HFFc6 (cell line): ENCODE data around the gene DISC1. TPM values are rescaled to one million over a fixed set of nuclear protein-coding genes. Genes with fewer than 3 reads are reported as not detected.

ENCODE experiments used
- DNase-seq: peaks from one replicate; pipeline ENCODE4 v3.0.0-alpha.2; 2018
- H3K27ac Mint-ChIP-seq: 2 replicates; pipeline ENCODE4 v1.8.0; 2020; ENCODE audit warnings: mild to moderate bottlenecking, mixed read lengths
- H3K27me3 Mint-ChIP-seq: 2 replicates; pipeline ENCODE4 v1.8.0; 2021; ENCODE audit warnings: mild to moderate bottlenecking, moderate library complexity, mixed read lengths; ENCODE audit not compliant: insufficient read depth
- H3K36me3 Mint-ChIP-seq: 2 replicates; pipeline ENCODE4 v1.8.0; 2021; ENCODE audit warnings: low read depth, mixed read lengths
- H3K4me1 Mint-ChIP-seq: 2 replicates; pipeline ENCODE4 v1.8.0; 2020; ENCODE audit warnings: low read depth, mixed read lengths
- H3K4me3 Mint-ChIP-seq: 2 replicates; pipeline ENCODE4 v1.8.0; 2020; ENCODE audit warnings: mild to moderate bottlenecking, moderate library complexity, mixed read lengths
- H3K9me3 Mint-ChIP-seq: 2 replicates; pipeline ENCODE4 v1.8.0; 2020; ENCODE audit warnings: mild to moderate bottlenecking, mixed read lengths
- total RNA-seq, 6 experiments: library from RNA; stranded (reverse); fragmentation: NEBNext Ultra II Directional; extraction: Animal tissue kit (Norgen Biotek cat#: 25700); gene quantifications; 2 replicates in 1 of 6; 3 replicates in 5 of 6; pipeline ENCODE4 v1.2.3, GENCODE V29; 2021
- TF ChIP-seq, protein P1 (sequence below): fragments of 200-600 bp; sonication (generic); IDR thresholded peaks from 2 replicates; pipeline ENCODE4 v1.5.0; 2021; ENCODE audit warnings: antibody characterized with exemption, mild to moderate bottlenecking

The DISC1 gene
- total RNA-seq, 6 experiments from 2014 or later, result 1.3 to 4.3 (median 1.9) TPM

DNA sequence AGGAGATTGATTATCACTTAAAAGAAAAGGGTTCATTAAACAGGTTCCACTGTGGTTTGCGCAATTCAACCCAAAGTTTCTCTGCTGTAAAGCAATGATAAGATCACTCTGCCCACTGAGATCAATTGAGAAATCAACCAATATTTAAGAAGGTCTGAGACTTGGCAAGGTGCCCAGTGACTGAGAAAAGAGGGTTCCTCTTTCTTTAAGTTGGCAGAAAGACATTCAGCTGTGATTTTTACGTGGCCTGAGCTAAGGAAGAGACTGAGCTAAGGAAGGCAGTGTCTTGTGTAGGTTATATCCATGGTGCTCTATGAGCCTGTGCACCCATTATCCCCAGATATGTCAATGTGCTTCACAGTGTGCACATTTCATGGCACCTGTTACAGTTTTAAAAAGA is 344.1 kb downstream of the DISC1 start:
- no peak overlapping the region for H3K4me3 Mint-ChIP-seq
- no peak overlapping the region for H3K27ac Mint-ChIP-seq
- peaks cover 19% of the 10 kb centered on the region for H3K9me3 Mint-ChIP-seq
- DNase-seq, result no peak
- TF ChIP-seq, protein P1, sequence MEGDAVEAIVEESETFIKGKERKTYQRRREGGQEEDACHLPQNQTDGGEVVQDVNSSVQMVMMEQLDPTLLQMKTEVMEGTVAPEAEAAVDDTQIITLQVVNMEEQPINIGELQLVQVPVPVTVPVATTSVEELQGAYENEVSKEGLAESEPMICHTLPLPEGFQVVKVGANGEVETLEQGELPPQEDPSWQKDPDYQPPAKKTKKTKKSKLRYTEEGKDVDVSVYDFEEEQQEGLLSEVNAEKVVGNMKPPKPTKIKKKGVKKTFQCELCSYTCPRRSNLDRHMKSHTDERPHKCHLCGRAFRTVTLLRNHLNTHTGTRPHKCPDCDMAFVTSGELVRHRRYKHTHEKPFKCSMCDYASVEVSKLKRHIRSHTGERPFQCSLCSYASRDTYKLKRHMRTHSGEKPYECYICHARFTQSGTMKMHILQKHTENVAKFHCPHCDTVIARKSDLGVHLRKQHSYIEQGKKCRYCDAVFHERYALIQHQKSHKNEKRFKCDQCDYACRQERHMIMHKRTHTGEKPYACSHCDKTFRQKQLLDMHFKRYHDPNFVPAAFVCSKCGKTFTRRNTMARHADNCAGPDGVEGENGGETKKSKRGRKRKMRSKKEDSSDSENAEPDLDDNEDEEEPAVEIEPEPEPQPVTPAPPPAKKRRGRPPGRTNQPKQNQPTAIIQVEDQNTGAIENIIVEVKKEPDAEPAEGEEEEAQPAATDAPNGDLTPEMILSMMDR, result no peak
- no peaks in the 10 kb centered on the region; the same call in 1 of the 2 replicates for H3K36me3 Mint-ChIP-seq
- H3K27me3 Mint-ChIP-seq, result no peaks in the 10 kb centered on the region
- H3K4me1 Mint-ChIP-seq, result no peaks in the 10 kb centered on the region

DNA sequence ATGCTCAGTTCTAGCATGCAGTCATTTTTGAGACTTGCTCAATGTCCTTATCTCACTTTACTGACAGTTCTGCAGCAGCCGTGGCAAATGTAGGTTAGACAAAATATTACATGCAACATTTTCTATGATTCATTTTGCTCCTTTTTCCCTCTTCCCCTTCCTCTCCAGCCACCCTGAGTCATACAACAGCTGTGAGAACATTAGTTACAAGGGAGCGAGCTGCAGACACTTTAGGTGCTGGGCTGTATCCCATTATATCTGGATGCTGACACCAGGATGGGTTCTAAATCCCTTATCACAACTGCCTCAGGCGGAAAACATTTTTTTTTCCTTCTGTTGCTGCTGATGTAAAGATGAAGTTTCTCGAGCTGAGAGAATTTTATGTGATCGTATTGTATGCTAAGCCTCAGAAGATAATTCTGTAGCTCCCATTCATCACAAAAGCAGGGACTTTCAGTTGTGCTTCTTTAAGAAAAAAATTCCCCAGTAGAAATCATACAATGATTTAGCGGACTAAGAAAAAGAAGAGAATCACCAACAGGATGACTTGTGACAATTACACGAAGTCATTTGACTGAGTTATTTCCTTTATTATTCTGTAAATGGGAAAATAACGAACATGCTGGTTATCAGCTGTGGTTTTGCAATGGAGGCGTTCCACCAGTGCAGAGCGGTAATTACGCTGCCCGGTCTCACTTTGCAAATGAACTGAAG is 345.0 kb downstream of the DISC1 start:
- Mint-ChIP-seq H3K36me3 (no peaks in the 10 kb centered on the region; the same call in 1 of the 2 replicates), H3K27ac (no peak overlapping the region), H3K27me3 (no peaks in the 10 kb centered on the region), H3K9me3 (peaks cover 21% of the 10 kb centered on the region), H3K4me1 (no peaks in the 10 kb centered on the region), H3K4me3 (no peak overlapping the region)
- TF ChIP-seq, protein P1, result no peak
- DNase-seq, result no peak

DNA sequence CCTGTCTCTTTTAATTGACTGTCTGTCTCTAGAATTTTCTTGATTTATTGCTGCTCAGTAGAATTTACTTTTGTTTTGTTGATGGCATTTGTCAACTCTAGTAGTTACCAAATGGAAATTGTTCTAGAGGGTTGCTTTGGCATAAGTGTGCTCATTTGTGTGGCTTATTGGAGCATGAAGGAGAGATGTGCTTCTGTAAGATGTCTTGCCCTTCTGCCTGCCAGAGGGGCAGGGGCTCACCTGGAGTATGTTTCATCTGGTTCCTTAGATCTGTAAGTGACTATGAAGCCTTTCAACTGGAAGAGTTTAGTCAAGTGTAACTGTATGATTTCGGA is 345.5 kb downstream of the DISC1 start:
- no peaks in the 10 kb centered on the region for H3K4me1 Mint-ChIP-seq

DNA sequence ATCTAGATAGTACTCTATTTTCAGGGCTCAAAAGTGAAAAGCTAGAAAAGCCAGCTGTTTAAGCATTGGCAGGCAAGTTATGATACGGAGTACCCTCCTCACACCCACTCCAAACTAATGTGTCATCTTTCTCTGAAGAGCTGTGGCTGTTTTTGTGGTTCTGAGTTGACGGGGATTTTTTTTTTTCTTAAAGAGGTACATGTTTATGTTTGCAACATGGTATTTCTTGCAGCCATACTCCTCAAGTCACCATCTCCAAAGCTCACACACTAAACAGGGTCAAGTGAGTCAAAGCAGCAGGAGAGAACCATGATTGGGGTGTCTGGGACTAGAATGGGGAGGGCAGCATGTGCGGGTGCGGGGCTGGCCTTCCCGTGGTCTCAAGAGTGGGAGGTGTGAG is 347.2 kb downstream of the DISC1 start:
- DNase-seq, result no peak
- no peaks in the 10 kb centered on the region; the same call in 1 of the 2 replicates for H3K27me3 Mint-ChIP-seq
- H3K27ac Mint-ChIP-seq, result no peak overlapping the region
- H3K36me3 Mint-ChIP-seq, result no peaks in the 10 kb centered on the region; the same call in 1 of the 2 replicates
- TF ChIP-seq, protein P1, result no peak
- H3K4me1 Mint-ChIP-seq, result no peaks in the 10 kb centered on the region
- H3K4me3 Mint-ChIP-seq, result no peak overlapping the region
- H3K9me3 Mint-ChIP-seq, result peaks cover 29% of the 10 kb centered on the region

More for the DNA sequence above, 345.5 kb downstream of the DISC1 start:
- Mint-ChIP-seq H3K4me3 (no peak overlapping the region), H3K36me3 (no peaks in the 10 kb centered on the region; the same call in 1 of the 2 replicates), H3K27ac (no peak overlapping the region), H3K9me3 (peaks cover 24% of the 10 kb centered on the region), H3K27me3 (no peaks in the 10 kb centered on the region)
- DNase-seq, result no peak
- TF ChIP-seq, protein P1, result no peak

DNA sequence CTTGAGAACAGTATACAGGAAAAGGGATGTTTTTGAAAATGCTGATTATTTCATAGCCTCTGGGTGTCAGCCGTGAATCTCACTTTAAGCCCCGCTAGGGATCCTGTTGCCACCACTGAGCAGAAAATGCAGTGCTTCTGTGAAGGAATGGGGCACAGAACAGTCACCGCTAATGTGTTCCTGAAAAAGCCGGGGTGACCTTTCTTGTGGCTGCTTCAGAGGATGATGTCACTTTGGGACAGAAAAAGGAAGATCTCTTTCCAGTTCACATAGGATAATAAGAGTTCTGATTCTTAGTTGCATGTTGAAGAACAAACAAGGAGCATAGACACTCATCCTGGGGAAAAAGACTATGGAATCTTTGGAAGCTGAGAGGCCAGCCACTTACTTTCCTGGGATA is 349.6 kb downstream of the DISC1 start:
- H3K27ac Mint-ChIP-seq, result no peak overlapping the region
- no peak for DNase-seq
- TF ChIP-seq, protein P1, result no peak
- H3K4me1 Mint-ChIP-seq, result no peaks in the 10 kb centered on the region
- H3K27me3 Mint-ChIP-seq, result no peaks in the 10 kb centered on the region; the same call in 1 of the 2 replicates
- peaks cover 18% of the 10 kb centered on the region for H3K9me3 Mint-ChIP-seq
- H3K4me3 Mint-ChIP-seq, result no peak overlapping the region
- no peaks in the 10 kb centered on the region for H3K36me3 Mint-ChIP-seq
